Measurements from ENCODE around the gene SPNS3. TPM values are rescaled to one million over a fixed set of nuclear protein-coding genes. Genes with fewer than 3 reads are reported as not detected.

Gene SPNS3
- polyA plus RNA-seq, 4 donors, result 0.35 to 3.9 (median 2.2) TPM

GRCh38 chr17:4522661-4523060 lies 88.9 kb downstream of the SPNS3 start:
- no peak for DNase-seq (ENCODE audit: low read depth in 4 of 4, low spot score in 3 of 4)

- DNase-seq (ENCODE audit: low read depth in 4 of 4, low spot score in 3 of 4), result no peak
Measured at GRCh38 chr17:4523946-4524345, 90.2 kb downstream of the SPNS3 start.

GRCh38 chr17:4525691-4526397 lies 92.1 kb downstream of the SPNS3 start:
- DNase-seq (ENCODE audit: low read depth in 4 of 4, low spot score in 3 of 4), result no peak

GRCh38 chr17:4527134-4527533 lies 93.4 kb downstream of the SPNS3 start:
- DNase-seq (ENCODE audit: low read depth in 4 of 4, low spot score in 3 of 4), result no peak

GRCh38 chr17:4527566-4528125 lies 93.9 kb downstream of the SPNS3 start:
- no peak for DNase-seq (ENCODE audit: low read depth in 4 of 4, low spot score in 3 of 4)

- no peak for DNase-seq (ENCODE audit: low read depth in 4 of 4, low spot score in 3 of 4)
Measured at GRCh38 chr17:4529533-4530152, 95.9 kb downstream of the SPNS3 start.

- DNase-seq (ENCODE audit: low read depth in 4 of 4, low spot score in 3 of 4), result no peak
Measured at GRCh38 chr17:4530799-4531730, 97.3 kb downstream of the SPNS3 start.

GRCh38 chr17:4531988-4532736 lies 98.4 kb downstream of the SPNS3 start:
- DNase-seq (ENCODE audit: low read depth in 4 of 4, low spot score in 3 of 4), result no peak

GRCh38 chr17:4532860-4533522 lies 99.3 kb downstream of the SPNS3 start:
- no peak for DNase-seq (ENCODE audit: low read depth in 4 of 4, low spot score in 3 of 4)

- DNase-seq (ENCODE audit: low read depth in 4 of 4, low spot score in 3 of 4), result no peak
Measured at GRCh38 chr17:4533523-4534504, 100.1 kb downstream of the SPNS3 start.

- DNase-seq (ENCODE audit: low read depth in 4 of 4, low spot score in 3 of 4), result no peak
Measured at GRCh38 chr17:4534515-4534914, 100.8 kb downstream of the SPNS3 start.

GRCh38 chr17:4534928-4535666 lies 101.4 kb downstream of the SPNS3 start:
- no peak for DNase-seq (ENCODE audit: low read depth in 4 of 4, low spot score in 3 of 4)

GRCh38 chr17:4535667-4536258 lies 102.0 kb downstream of the SPNS3 start:
- DNase-seq (ENCODE audit: low read depth in 4 of 4, low spot score in 3 of 4), result no peak

- no peak for DNase-seq (ENCODE audit: low read depth in 4 of 4, low spot score in 3 of 4)
Measured at GRCh38 chr17:4536259-4536741, 102.6 kb downstream of the SPNS3 start.

GRCh38 chr17:4536742-4537411 lies 103.1 kb downstream of the SPNS3 start:
- DNase-seq (ENCODE audit: low read depth in 4 of 4, low spot score in 3 of 4), result no peak
